Vagina (tissue), 2 donors: ENCODE data around the gene DYRK1B. TPM values are rescaled to one million over a fixed set of nuclear protein-coding genes. Genes with fewer than 3 reads are reported as not detected.

Experiments used
- DNase-seq, 2 donors: peaks; one replicate each; pipeline ENCODE4 v3.0.0-alpha.2; 2017; ENCODE audit errors: extremely low spot score in 2 of 2
- H3K27ac ChIP-seq: fragments of 200-600 bp; sonication (generic); one replicate; pipeline ENCODE4 v1.5.1; 2019
- H3K27me3 ChIP-seq: fragments of 200-600 bp; sonication (generic); one replicate; pipeline ENCODE4 v1.5.1; 2019
- H3K36me3 ChIP-seq, 2 donors: fragments of 200-600 bp; sonication (generic); one replicate each; pipeline ENCODE4 v1.5.1; 2017 to 2019
- H3K4me1 ChIP-seq: fragments of 200-600 bp; sonication (generic); one replicate; pipeline ENCODE4 v1.5.1; 2019
- H3K4me3 ChIP-seq, 2 donors: fragments of 200-600 bp; sonication (generic); 1 replicate in 1 of 2; 2 replicates in 1 of 2; pipeline ENCODE4 v1.5.1; 2016 to 2019
- H3K9me3 ChIP-seq: fragments of 200-600 bp; sonication (generic); one replicate; pipeline ENCODE4 v1.5.1; 2019
- CTCF ChIP-seq, 3 experiments: fragments of 450-650 bp in 2 of 3; fragments of 200-600 bp in 1 of 3; sonication (generic) in 1 of 3; IDR thresholded peaks; one replicate each; pipeline ENCODE4 v1.5.1; 2017 to 2019; ENCODE audit warnings: antibody characterized with exemption in 3 of 3, mild to moderate bottlenecking in 2 of 3, moderate library complexity in 2 of 3
- POLR2A ChIP-seq, 2 donors: fragments of 450-650 bp; IDR thresholded peaks; one replicate each; pipeline ENCODE4 v1.6.1; 2017; ENCODE audit warnings: antibody characterized with exemption in 2 of 2, mild to moderate bottlenecking in 2 of 2, moderate library complexity in 2 of 2
- POLR2AphosphoS5 ChIP-seq, 2 donors: sonication (generic); formaldehyde crosslinking; IDR thresholded peaks; one replicate each; pipeline ENCODE4 v1.9.0; 2017; ENCODE audit warnings: antibody characterized with exemption in 2 of 2, mild to moderate bottlenecking in 2 of 2, low read depth in 1 of 2; ENCODE audit not compliant: insufficient read depth in 1 of 2
- intact Hi-C: fragments of 100-400 bp; cut with DNase I; formaldehyde crosslinking; loops from one replicate; pipeline ENCODE4 v1.15.1; 2023
- total RNA-seq: library from RNA; depleted of rRNA; stranded (reverse); fragments of >200 nt; gene quantifications from one replicate; pipeline ENCODE4 v1.2.3, GENCODE V29; 2016

The DYRK1B gene
- total RNA-seq, 1 donor from 2014 or later, result 5.6 TPM

GRCh38 chr19:39870171-39870971, 36.4 kb upstream of the DYRK1B start:
- TF ChIP-seq POLR2AphosphoS5 (IDR thresholded peaks at IDR 0.05; ENCODE audit: insufficient read depth in 1 of 2, low read depth in 1 of 2) (no peak), CTCF (IDR thresholded peaks at IDR 0.05) (no peak), POLR2A (IDR thresholded peaks at IDR 0.05) (no peak)
- H3K4me3 ChIP-seq, result no peak overlapping the region
- H3K36me3 ChIP-seq, result no peaks in the 10 kb centered on the region
- H3K4me1 ChIP-seq, result no peaks in the 10 kb centered on the region
- DNase-seq, result no peak
- no peaks in the 10 kb centered on the region for H3K9me3 ChIP-seq
- H3K27ac ChIP-seq, result no peak overlapping the region
- intact Hi-C loops, result no loop called here
- H3K27me3 ChIP-seq, result no peaks in the 10 kb centered on the region

GRCh38 chr19:39867952-39868351, 34.0 kb upstream of the DYRK1B start:
- no peaks in the 10 kb centered on the region for H3K9me3 ChIP-seq
- no peak overlapping the region for H3K4me3 ChIP-seq
- intact Hi-C loops, result no loop called here
- no peak for DNase-seq
- no peaks in the 10 kb centered on the region for H3K27me3 ChIP-seq
- no peaks in the 10 kb centered on the region for H3K36me3 ChIP-seq
- no peak overlapping the region for H3K27ac ChIP-seq
- H3K4me1 ChIP-seq, result no peaks in the 10 kb centered on the region
- TF ChIP-seq CTCF (IDR thresholded peaks at IDR 0.05), result no peak

GRCh38 chr19:39867133-39867532, 33.2 kb upstream of the DYRK1B start:
- intact Hi-C loops, result no loop called here
- TF ChIP-seq POLR2AphosphoS5 (IDR thresholded peaks at IDR 0.05; ENCODE audit: insufficient read depth in 1 of 2, low read depth in 1 of 2) (no peak), CTCF (IDR thresholded peaks at IDR 0.05) (no peak), POLR2A (IDR thresholded peaks at IDR 0.05) (no peak)
- no peaks in the 10 kb centered on the region for H3K27me3 ChIP-seq
- H3K4me3 ChIP-seq, result no peak overlapping the region
- H3K27ac ChIP-seq, result no peak overlapping the region
- H3K36me3 ChIP-seq, result no peaks in the 10 kb centered on the region
- DNase-seq, result no peak
- H3K9me3 ChIP-seq, result no peaks in the 10 kb centered on the region
- no peaks in the 10 kb centered on the region for H3K4me1 ChIP-seq

GRCh38 chr19:39865953-39866352, 32.0 kb upstream of the DYRK1B start:
- H3K4me1 ChIP-seq, result no peaks in the 10 kb centered on the region
- H3K9me3 ChIP-seq, result no peaks in the 10 kb centered on the region
- no peak for TF ChIP-seq POLR2A (IDR thresholded peaks at IDR 0.05)

GRCh38 chr19:39865186-39865585, 31.2 kb upstream of the DYRK1B start:
- Histone ChIP-seq H3K27ac (no peak overlapping the region), H3K4me1 (no peaks in the 10 kb centered on the region), H3K4me3 (no peak overlapping the region), H3K27me3 (no peaks in the 10 kb centered on the region), H3K36me3 (no peaks in the 10 kb centered on the region), H3K9me3 (no peaks in the 10 kb centered on the region)
- TF ChIP-seq POLR2AphosphoS5 (IDR thresholded peaks at IDR 0.05; ENCODE audit: insufficient read depth in 1 of 2, low read depth in 1 of 2) (no peak), POLR2A (IDR thresholded peaks at IDR 0.05) (no peak), CTCF (IDR thresholded peaks at IDR 0.05) (no peak)
- intact Hi-C loops, result no loop called here
- DNase-seq, result no peak

More at GRCh38 chr19:39865953-39866352, 32.0 kb upstream of the DYRK1B start:
- DNase-seq, result no peak
- H3K27me3 ChIP-seq, result no peaks in the 10 kb centered on the region
- no peak overlapping the region for H3K4me3 ChIP-seq
- no peak overlapping the region for H3K27ac ChIP-seq
- no peaks in the 10 kb centered on the region for H3K36me3 ChIP-seq
- intact Hi-C loops, result no loop called here
